Muscle layer of colon (tissue), 2 donors: Measurements from ENCODE around the gene ADAMTS14.

Experiments used
- H3K27ac ChIP-seq: one replicate; pipeline ENCODE4 v1.7.0; 2013; ENCODE audit warnings: low read depth, mild to moderate bottlenecking, low read length, moderate library complexity
- H3K27me3 ChIP-seq, 2 donors: one replicate each; pipeline ENCODE4 v1.7.0; 2013; ENCODE audit warnings: low read length in 2 of 2, mild to moderate bottlenecking in 2 of 2; ENCODE audit not compliant: insufficient read depth in 2 of 2, control insufficient read depth in 1 of 2
- H3K36me3 ChIP-seq: one replicate; pipeline ENCODE4 v1.7.0; 2013; ENCODE audit warnings: mild to moderate bottlenecking, low read length; ENCODE audit not compliant: insufficient read depth
- H3K4me1 ChIP-seq: one replicate; pipeline ENCODE4 v1.7.0; 2013; ENCODE audit warnings: mild to moderate bottlenecking, low read length; ENCODE audit not compliant: insufficient read depth
- H3K4me3 ChIP-seq, 2 donors: one replicate each; pipeline ENCODE4 v1.7.0; 2013; ENCODE audit warnings: low read length in 2 of 2, low read depth in 1 of 2, mild to moderate bottlenecking in 1 of 2, moderate library complexity in 1 of 2
- H3K9ac ChIP-seq: one replicate; pipeline ENCODE4 v1.7.0; 2013; ENCODE audit warnings: low read length
- H3K9me3 ChIP-seq: one replicate; pipeline ENCODE4 v1.7.0; 2013; ENCODE audit warnings: mild to moderate bottlenecking, low read length
- donor health status: abdominal sarcoma.
- donor health status: Adenocarcinoma of cecum.

Gene ADAMTS14

GRCh38 chr10:70751991-70752390 is 79.7 kb downstream of the ADAMTS14 start:
- Histone ChIP-seq H3K27me3 (peaks cover 0 to 3% of the 10 kb centered on the region in 2 donors), H3K4me1 (no peaks in the 10 kb centered on the region), H3K27ac (no peak overlapping the region), H3K9ac (no peak overlapping the region), H3K36me3 (no peaks in the 10 kb centered on the region), H3K4me3 (no peak overlapping the region), H3K9me3 (no peaks in the 10 kb centered on the region)

DNA sequence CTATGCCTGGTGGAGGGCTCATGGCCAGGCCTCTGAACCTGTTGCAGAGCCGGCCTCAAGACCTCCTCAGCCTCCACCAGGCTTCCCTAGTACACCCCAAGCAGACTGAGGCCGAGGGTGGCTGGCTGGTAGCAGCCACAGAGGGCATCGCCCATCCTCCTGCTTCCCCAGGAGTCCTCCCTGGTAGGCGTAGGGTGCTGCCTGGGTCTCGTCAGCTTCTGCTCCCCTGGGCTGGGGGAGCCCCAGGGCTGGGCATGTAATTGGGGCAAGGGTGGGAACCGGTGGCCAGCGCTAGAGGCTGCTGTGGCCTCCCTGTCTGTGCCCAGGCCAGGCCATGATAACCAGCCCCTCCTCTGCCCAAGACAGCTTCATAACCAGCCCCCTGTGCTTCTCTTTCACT is 80.3 kb downstream of the ADAMTS14 start:
- H3K9ac ChIP-seq = no peak overlapping the region
- H3K36me3 ChIP-seq = no peaks in the 10 kb centered on the region
- no peaks in the 10 kb centered on the region for H3K9me3 ChIP-seq
- peaks cover 0 to 3% of the 10 kb centered on the region in 2 donors for H3K27me3 ChIP-seq
- no peak overlapping the region for H3K27ac ChIP-seq
- no peak overlapping the region for H3K4me3 ChIP-seq
- no peaks in the 10 kb centered on the region for H3K4me1 ChIP-seq

- no peak overlapping the region for H3K9ac ChIP-seq
- no peak overlapping the region for H3K4me3 ChIP-seq
- no peaks in the 10 kb centered on the region for H3K36me3 ChIP-seq
- no peaks in the 10 kb centered on the region for H3K4me1 ChIP-seq
- H3K9me3 ChIP-seq = no peaks in the 10 kb centered on the region
- no peak overlapping the region for H3K27ac ChIP-seq
- H3K27me3 ChIP-seq = peaks cover 0 to 7% of the 10 kb centered on the region in 2 donors
Measured at GRCh38 chr10:70753026-70753663, 80.8 kb downstream of the ADAMTS14 start.

- Histone ChIP-seq H3K27me3 (peaks cover 0 to 8% of the 10 kb centered on the region in 2 donors), H3K36me3 (no peaks in the 10 kb centered on the region), H3K9me3 (no peaks in the 10 kb centered on the region), H3K27ac (no peak overlapping the region), H3K4me3 (no peak overlapping the region), H3K4me1 (no peaks in the 10 kb centered on the region), H3K9ac (no peak overlapping the region)
Measured at GRCh38 chr10:70753841-70754621, 81.7 kb downstream of the ADAMTS14 start.

DNA sequence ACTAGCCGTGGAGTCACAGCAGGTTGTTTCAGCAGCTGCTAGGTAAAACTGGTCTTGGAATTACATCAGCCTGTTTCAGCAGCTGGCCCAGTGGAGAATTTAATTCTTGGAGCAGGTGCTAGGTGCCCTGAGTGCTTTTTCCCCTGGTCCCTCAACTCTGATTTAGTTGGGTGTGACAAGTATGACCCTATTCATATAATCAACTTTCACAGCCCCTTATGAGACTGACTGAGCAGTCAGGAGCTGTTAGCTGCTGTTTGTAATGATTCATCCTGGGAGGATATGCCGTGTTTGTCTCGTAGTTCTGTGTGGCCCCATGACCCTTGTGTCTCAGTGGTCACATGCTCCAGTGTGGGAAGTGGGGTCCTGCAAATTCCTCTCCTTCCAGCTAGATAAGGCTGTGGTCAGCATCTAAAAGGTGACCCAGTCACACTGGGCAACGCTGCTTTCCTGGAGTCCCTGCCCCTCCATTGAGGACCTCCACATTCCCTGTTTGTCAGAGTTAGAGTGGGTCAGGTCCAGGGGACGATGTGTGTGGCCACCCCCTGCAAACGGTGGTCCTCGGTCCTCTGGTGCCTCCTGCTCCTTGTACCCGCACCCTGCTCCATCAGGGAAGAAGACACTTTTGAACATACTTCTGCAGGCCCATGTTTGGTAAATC is 84.5 kb downstream of the ADAMTS14 start:
- Histone ChIP-seq H3K36me3 (no peaks in the 10 kb centered on the region), H3K9me3 (no peaks in the 10 kb centered on the region), H3K9ac (no peak overlapping the region), H3K27ac (no peak overlapping the region), H3K27me3 (peaks cover 0 to 8% of the 10 kb centered on the region in 2 donors), H3K4me1 (no peaks in the 10 kb centered on the region), H3K4me3 (no peak overlapping the region)

- H3K9ac ChIP-seq = no peak overlapping the region
- no peak overlapping the region for H3K27ac ChIP-seq
- no peaks in the 10 kb centered on the region for H3K36me3 ChIP-seq
- no peak overlapping the region for H3K4me3 ChIP-seq
- H3K9me3 ChIP-seq = no peaks in the 10 kb centered on the region
- peaks cover 0 to 8% of the 10 kb centered on the region in 2 donors for H3K27me3 ChIP-seq
- no peaks in the 10 kb centered on the region for H3K4me1 ChIP-seq
Measured at GRCh38 chr10:70757856-70758255, 85.5 kb downstream of the ADAMTS14 start.

DNA sequence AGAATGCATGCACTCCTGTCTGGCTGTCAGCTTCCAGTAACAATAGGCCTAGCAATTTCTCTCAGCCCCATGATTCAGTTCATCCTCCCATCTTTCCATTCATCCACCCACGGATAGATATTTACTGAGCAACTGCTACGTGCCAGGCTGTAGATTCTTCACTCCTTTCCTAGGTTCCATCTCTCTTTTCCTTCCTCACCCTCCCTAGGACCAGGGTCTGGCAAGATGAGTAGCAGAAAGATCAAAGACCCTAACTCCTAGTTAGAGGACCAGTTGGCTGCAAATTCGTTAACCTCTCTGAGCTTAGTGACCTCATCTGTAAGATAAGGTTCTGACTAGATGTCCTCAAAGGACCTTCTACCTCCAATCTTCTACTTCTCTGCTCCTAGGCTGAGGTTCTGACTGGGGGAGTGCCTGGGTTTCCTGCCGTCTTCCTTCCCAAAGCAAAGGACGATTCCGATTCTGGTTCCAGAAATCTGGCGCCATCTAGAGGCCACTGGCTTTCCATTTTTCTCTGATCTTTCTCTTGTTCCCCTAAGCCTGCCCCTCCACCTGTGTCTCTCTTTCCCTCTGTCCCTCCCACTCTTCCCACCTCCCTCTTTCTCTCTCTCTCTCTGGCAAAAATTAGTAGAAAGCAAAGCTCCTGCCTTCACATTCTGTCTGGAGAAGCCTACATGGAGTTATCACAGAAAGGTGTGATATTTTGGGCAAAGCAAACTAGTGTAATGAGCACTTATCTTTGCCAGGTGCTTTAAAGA is 86.6 kb downstream of the ADAMTS14 start:
- no peak overlapping the region for H3K4me3 ChIP-seq
- no peak overlapping the region for H3K27ac ChIP-seq
- no peaks in the 10 kb centered on the region for H3K36me3 ChIP-seq
- peaks cover 0 to 8% of the 10 kb centered on the region in 2 donors for H3K27me3 ChIP-seq
- no peak overlapping the region for H3K9ac ChIP-seq
- no peaks in the 10 kb centered on the region for H3K4me1 ChIP-seq
- no peaks in the 10 kb centered on the region for H3K9me3 ChIP-seq

GRCh38 chr10:70759781-70760180 is 87.5 kb downstream of the ADAMTS14 start:
- Histone ChIP-seq H3K9ac (no peak overlapping the region), H3K27ac (no peak overlapping the region), H3K36me3 (no peaks in the 10 kb centered on the region), H3K9me3 (no peaks in the 10 kb centered on the region), H3K4me3 (no peak overlapping the region), H3K27me3 (peaks cover 0 to 8% of the 10 kb centered on the region in 2 donors), H3K4me1 (no peaks in the 10 kb centered on the region)

- H3K36me3 ChIP-seq = no peaks in the 10 kb centered on the region
- H3K4me3 ChIP-seq = no peak overlapping the region
- H3K9me3 ChIP-seq = no peaks in the 10 kb centered on the region
- no peaks in the 10 kb centered on the region for H3K4me1 ChIP-seq
- H3K9ac ChIP-seq = no peak overlapping the region
- peaks cover 0 to 8% of the 10 kb centered on the region in 2 donors for H3K27me3 ChIP-seq
- H3K27ac ChIP-seq = no peak overlapping the region
Measured at GRCh38 chr10:70760271-70760787, 88.0 kb downstream of the ADAMTS14 start.

GRCh38 chr10:70761031-70761601 is 88.8 kb downstream of the ADAMTS14 start:
- Histone ChIP-seq H3K27ac (no peak overlapping the region), H3K9ac (no peak overlapping the region), H3K9me3 (no peaks in the 10 kb centered on the region), H3K27me3 (peaks cover 0 to 8% of the 10 kb centered on the region in 2 donors), H3K4me3 (no peak overlapping the region), H3K4me1 (no peaks in the 10 kb centered on the region), H3K36me3 (no peaks in the 10 kb centered on the region)
